ENCODE results near the gene PCSK5. TPM values are rescaled to one million over a fixed set of nuclear protein-coding genes. Genes with fewer than 3 reads are reported as not detected.

The PCSK5 gene
- total RNA-seq, 1 experiment from 2014 or later, result 7.5 TPM

DNA sequence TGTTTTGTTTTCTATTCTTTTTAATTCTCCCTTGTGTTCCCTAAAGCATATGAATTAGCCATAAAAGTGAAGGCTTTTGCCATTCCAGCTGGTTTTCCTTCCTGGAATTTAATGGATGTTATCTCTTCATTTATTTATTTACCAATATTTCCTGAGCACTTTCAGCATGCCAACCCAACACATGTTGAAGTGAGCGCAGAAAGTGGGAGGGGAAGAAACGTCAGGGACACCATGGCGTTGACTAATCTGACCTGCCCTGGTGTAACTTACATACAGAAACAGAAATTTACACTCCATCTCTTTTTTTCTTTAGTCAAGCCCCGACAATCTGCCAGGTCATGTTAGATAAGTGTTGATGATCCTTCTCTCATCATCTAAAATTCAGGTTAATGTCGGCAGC, 247.5 kb downstream of the PCSK5 start:
- H3K4ac ChIP-seq (ENCODE audit: low read depth, low read length), result no peak overlapping the region
- H3K23me2 ChIP-seq (ENCODE audit: insufficient read length, low read depth, low read length, poor library complexity, severe bottlenecking), result no peaks in the 10 kb centered on the region
- H2AFZ ChIP-seq (ENCODE audit: low read length), result no peak overlapping the region
- H3K56ac ChIP-seq (ENCODE audit: insufficient read length, low read depth, low read length), result no peak overlapping the region
- Mint-ChIP-seq H3K27ac (peak overlapping the region in 2 of 3 experiments; percentile 2 to 62; a peak in 3 of 7 replicates), H3K4me3 (no peak overlapping the region), H3K4me1 (peaks cover 19 to 20% of the 10 kb centered on the region in 2 experiments), H3K9me3 (no peaks in the 10 kb centered on the region), H3K36me3 (ENCODE audit: insufficient read depth in 1 of 3, low read depth in 3 of 3) (no peaks in the 10 kb centered on the region), H3K27me3 (ENCODE audit: low read depth) (no peaks in the 10 kb centered on the region)
- WGBS (ENCODE audit: extremely low coverage, insufficient read length, low lambda C conversion rate), result no CpG with 5 or more reads among the region's 5 CpGs
- no peak overlapping the region for H2BK120ac ChIP-seq (ENCODE audit: low read depth, low read length, poor library complexity, severe bottlenecking)
- H4K8ac ChIP-seq (replicated peaks; ENCODE audit: insufficient read length, low read depth, low read length), result no peak overlapping the region
- no peak overlapping the region for H3T11ph ChIP-seq (ENCODE audit: low read length)
- H3K23ac ChIP-seq (ENCODE audit: insufficient read length, low read depth, low read length), result no peak overlapping the region
- H3K14ac ChIP-seq (ENCODE audit: insufficient read depth, low read length), result no peak overlapping the region
- no peak overlapping the region for H3K9ac ChIP-seq (ENCODE audit: extremely low read depth, insufficient read length, low read length)
- peaks cover 4% of the 10 kb centered on the region; the same call in 1 of the 2 replicates for H3K4me1 ChIP-seq (ENCODE audit: insufficient read depth, low read length)
- no peaks in the 10 kb centered on the region for H3K79me1 ChIP-seq (ENCODE audit: insufficient read depth, low read depth, low read length, poor library complexity, severe bottlenecking)
- no peak overlapping the region for H4K91ac ChIP-seq (ENCODE audit: insufficient read length, low read depth, low read length)
- no peak for DNase-seq
- H4K20me1 ChIP-seq (ENCODE audit: control insufficient read depth, insufficient read depth, insufficient read length), result no peaks in the 10 kb centered on the region
- no peak overlapping the region for H2BK5ac ChIP-seq (ENCODE audit: insufficient read length, low read length)
- H2BK15ac ChIP-seq (ENCODE audit: low read depth, low read length), result no peak overlapping the region
- no peak overlapping the region for H2AK5ac ChIP-seq (ENCODE audit: insufficient read length, low read length)
- H2BK20ac ChIP-seq (ENCODE audit: low read depth, low read length, poor library complexity, severe bottlenecking), result no peak overlapping the region
- H3K79me2 ChIP-seq (ENCODE audit: insufficient read depth, low read length), result no peaks in the 10 kb centered on the region
- H3K4me2 ChIP-seq (ENCODE audit: insufficient read depth, insufficient read length, low read length), result no peak overlapping the region
- no peak overlapping the region for H2BK12ac ChIP-seq (ENCODE audit: insufficient read length, low read depth, low read length)
- no peak overlapping the region for H4K5ac ChIP-seq (ENCODE audit: insufficient read length, low read depth, low read length)
- TF ChIP-seq, protein P1, sequence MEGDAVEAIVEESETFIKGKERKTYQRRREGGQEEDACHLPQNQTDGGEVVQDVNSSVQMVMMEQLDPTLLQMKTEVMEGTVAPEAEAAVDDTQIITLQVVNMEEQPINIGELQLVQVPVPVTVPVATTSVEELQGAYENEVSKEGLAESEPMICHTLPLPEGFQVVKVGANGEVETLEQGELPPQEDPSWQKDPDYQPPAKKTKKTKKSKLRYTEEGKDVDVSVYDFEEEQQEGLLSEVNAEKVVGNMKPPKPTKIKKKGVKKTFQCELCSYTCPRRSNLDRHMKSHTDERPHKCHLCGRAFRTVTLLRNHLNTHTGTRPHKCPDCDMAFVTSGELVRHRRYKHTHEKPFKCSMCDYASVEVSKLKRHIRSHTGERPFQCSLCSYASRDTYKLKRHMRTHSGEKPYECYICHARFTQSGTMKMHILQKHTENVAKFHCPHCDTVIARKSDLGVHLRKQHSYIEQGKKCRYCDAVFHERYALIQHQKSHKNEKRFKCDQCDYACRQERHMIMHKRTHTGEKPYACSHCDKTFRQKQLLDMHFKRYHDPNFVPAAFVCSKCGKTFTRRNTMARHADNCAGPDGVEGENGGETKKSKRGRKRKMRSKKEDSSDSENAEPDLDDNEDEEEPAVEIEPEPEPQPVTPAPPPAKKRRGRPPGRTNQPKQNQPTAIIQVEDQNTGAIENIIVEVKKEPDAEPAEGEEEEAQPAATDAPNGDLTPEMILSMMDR (conservative IDR thresholded peaks at IDR 0.05), result no peak
- H3K18ac ChIP-seq (ENCODE audit: insufficient read length, low read depth, low read length), result no peak overlapping the region
- no peak overlapping the region for H3K27ac ChIP-seq (ENCODE audit: insufficient read length, low read depth, low read length)
- H3K27me3 ChIP-seq (ENCODE audit: insufficient read depth, low read length), result no peaks in the 10 kb centered on the region
- no peaks in the 10 kb centered on the region for H3K9me3 ChIP-seq (ENCODE audit: control insufficient read depth, low read depth, low read length)

Measured in H9 (cell line).